H1 (cell line): ENCODE data around the gene OR4E2. TPM values are rescaled to one million over a fixed set of nuclear protein-coding genes. Genes with fewer than 3 reads are reported as not detected.

Source experiments
- CHD2 ChIP-seq: IDR thresholded peaks from 2 replicates; pipeline ENCODE4 v1.6.1; 2012; ENCODE audit warnings: low read length, improper control_type of control experiment
- EGR1 ChIP-seq: IDR thresholded peaks from 2 replicates; pipeline ENCODE4 v1.6.1; 2011; ENCODE audit warnings: low read depth, low read length, borderline replicate concordance
- NANOG ChIP-seq: IDR thresholded peaks from 2 replicates; pipeline ENCODE4 v1.6.1; 2011; ENCODE audit warnings: low read length, low read depth, mild to moderate bottlenecking, inconsistent platforms; ENCODE audit not compliant: insufficient read depth, poor library complexity, severe bottlenecking
- RBBP5 ChIP-seq: IDR thresholded peaks from 2 replicates; pipeline ENCODE4 v1.7.1; 2012; ENCODE audit warnings: low read depth, mild to moderate bottlenecking, inconsistent platforms, low read length, moderate library complexity, borderline replicate concordance
- SP4 ChIP-seq: IDR thresholded peaks from 2 replicates; pipeline ENCODE4 v1.6.1; 2012; ENCODE audit warnings: low read length, inconsistent platforms
- polyA plus RNA-seq, 7 experiments: library from polyadenylated mRNA; depleted of rRNA in 3 of 7; stranded (reverse) in 5 of 7; unstranded in 2 of 7; fragments of >200 nt in 5 of 7; fragments of 200-250 nt in 2 of 7; gene quantifications; 1 replicate in 5 of 7; 2 replicates in 1 of 7; 4 replicates in 1 of 7; pipeline versions ENCODE4 v1.2.1 to v1.2.3, GENCODE V29; 2011 to 2013; ENCODE audit warnings: missing spikeins in 2 of 7, mixed read lengths in 2 of 7
- total RNA-seq: library from RNA; stranded (reverse); fragmentation: NEBNext Ultra II Directional; extraction: Animal tissue kit (Norgen Biotek cat#: 25700); gene quantifications from 2 replicates; pipeline ENCODE4 v1.2.1, GENCODE V29; 2021
- TF ChIP-seq, protein P1 (sequence below), 3 experiments: IDR thresholded peaks; 1 replicate in 2 of 3; 2 replicates in 1 of 3; pipeline versions ENCODE4 v1.5.1 to v1.6.1; 2011; ENCODE audit warnings: low read length in 3 of 3, mild to moderate bottlenecking in 3 of 3, inconsistent platforms in 2 of 3, low read depth in 1 of 3, moderate library complexity in 1 of 3; ENCODE audit not compliant: insufficient read depth in 1 of 3; ENCODE audit errors: control extremely low read depth in 1 of 3

OR4E2 gene
- total and polyA plus RNA-seq, 2 of the 8 experiments (the other 6 are each of a cell fraction or from before 2014, with no cell fraction given) = not detected

DNA sequence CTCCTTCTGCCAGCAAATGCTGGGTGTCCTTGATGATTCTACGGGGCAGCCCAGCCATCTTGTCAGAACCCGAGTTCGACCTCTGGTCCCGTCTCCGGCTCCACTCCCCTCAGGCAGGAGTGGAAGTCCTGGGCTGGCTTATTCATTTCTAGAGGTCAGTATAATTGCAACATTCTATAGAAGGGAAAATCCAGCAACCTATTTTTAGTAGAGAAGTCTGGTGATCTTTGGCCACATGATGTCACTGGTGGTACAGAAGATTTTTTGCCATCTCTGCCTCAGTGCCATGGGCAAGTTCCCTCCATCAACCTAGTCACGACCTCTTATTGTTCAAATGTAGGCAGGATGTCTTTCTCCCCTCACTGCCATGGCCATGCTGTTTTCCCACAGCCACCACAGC, 41.3 kb upstream of the OR4E2 start (continued):
- no peak for TF ChIP-seq SP4
- TF ChIP-seq CHD2 = no peak
- TF ChIP-seq, protein P1, sequence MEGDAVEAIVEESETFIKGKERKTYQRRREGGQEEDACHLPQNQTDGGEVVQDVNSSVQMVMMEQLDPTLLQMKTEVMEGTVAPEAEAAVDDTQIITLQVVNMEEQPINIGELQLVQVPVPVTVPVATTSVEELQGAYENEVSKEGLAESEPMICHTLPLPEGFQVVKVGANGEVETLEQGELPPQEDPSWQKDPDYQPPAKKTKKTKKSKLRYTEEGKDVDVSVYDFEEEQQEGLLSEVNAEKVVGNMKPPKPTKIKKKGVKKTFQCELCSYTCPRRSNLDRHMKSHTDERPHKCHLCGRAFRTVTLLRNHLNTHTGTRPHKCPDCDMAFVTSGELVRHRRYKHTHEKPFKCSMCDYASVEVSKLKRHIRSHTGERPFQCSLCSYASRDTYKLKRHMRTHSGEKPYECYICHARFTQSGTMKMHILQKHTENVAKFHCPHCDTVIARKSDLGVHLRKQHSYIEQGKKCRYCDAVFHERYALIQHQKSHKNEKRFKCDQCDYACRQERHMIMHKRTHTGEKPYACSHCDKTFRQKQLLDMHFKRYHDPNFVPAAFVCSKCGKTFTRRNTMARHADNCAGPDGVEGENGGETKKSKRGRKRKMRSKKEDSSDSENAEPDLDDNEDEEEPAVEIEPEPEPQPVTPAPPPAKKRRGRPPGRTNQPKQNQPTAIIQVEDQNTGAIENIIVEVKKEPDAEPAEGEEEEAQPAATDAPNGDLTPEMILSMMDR (IDR thresholded peaks at IDR 0.05; ENCODE audit: control extremely low read depth in 1 of 3, insufficient read depth in 1 of 3, low read depth in 1 of 3, low read length in 3 of 3) = peak in 2 of 3 experiments; percentile 12 to 14; a peak in 1 of 4 replicates
- no peak for TF ChIP-seq EGR1
- TF ChIP-seq NANOG = no peak
- TF ChIP-seq RBBP5 = no peak
